Urinary bladder (tissue), 4 donors: ENCODE data around the gene MB. TPM values are rescaled to one million over a fixed set of nuclear protein-coding genes. Genes with fewer than 3 reads are reported as not detected.

Experiments used
- DNase-seq: peaks from one replicate; pipeline ENCODE4 v3.0.0-alpha.2; 2015; ENCODE audit errors: extremely low spot score
- H3K27ac ChIP-seq: one replicate; pipeline ENCODE4 v1.5.1; 2013; ENCODE audit warnings: low read depth, mild to moderate bottlenecking, moderate library complexity
- H3K36me3 ChIP-seq: one replicate; pipeline ENCODE4 v1.6.1; 2013; ENCODE audit warnings: mild to moderate bottlenecking, moderate library complexity; ENCODE audit not compliant: insufficient read depth
- H3K4me1 ChIP-seq: one replicate; pipeline ENCODE4 v1.6.1; 2013; ENCODE audit warnings: mild to moderate bottlenecking, moderate library complexity; ENCODE audit not compliant: insufficient read depth
- H3K4me3 ChIP-seq: one replicate; pipeline ENCODE4 v1.5.1; 2013; ENCODE audit warnings: low read depth, low read length
- WGBS: extraction: QIAGEN DNeasy Blood & Tissue Kit; methylation state at CpG from one replicate; pipeline ENCODE4 v1.1.7; 2013; 5-methylcytosine and 5-hydroxymethylcytosine counted together
- polyA plus RNA-seq: library from polyadenylated mRNA; stranded (reverse); fragments of 200-250 nt; gene quantifications from one replicate; pipeline ENCODE4 v1.2.3, GENCODE V29; 2013
- total RNA-seq: library from RNA; depleted of rRNA; stranded (reverse); fragments of >200 nt; gene quantifications from one replicate; pipeline ENCODE4 v1.2.3, GENCODE V29; 2014
- donor health status: healthy with polysubstance abuse.
- donor health status: healthy.

MB gene
- total and polyA plus RNA-seq, 2 donors: 0.32 to 12.5 TPM

GRCh38 chr22:35591714-35592417 lies 25.3 kb downstream of the MB start:
- H3K4me3 ChIP-seq: no peak overlapping the region
- DNase-seq: no peak
- no peaks in the 10 kb centered on the region for H3K4me1 ChIP-seq
- 88% methylated on average over 14 of the region's 14 CpGs for WGBS
- H3K27ac ChIP-seq: no peak overlapping the region
- H3K36me3 ChIP-seq: no peaks in the 10 kb centered on the region

- WGBS: 78% methylated on average over 13 of the region's 13 CpGs
- no peak overlapping the region for H3K4me3 ChIP-seq
- DNase-seq: no peak
- no peak overlapping the region for H3K27ac ChIP-seq
- H3K4me1 ChIP-seq: no peaks in the 10 kb centered on the region
- H3K36me3 ChIP-seq: no peaks in the 10 kb centered on the region
Observed at GRCh38 chr22:35590634-35591295, 26.4 kb downstream of the MB start.

- Histone ChIP-seq H3K36me3 (no peaks in the 10 kb centered on the region), H3K4me1 (no peaks in the 10 kb centered on the region), H3K27ac (no peak overlapping the region), H3K4me3 (no peak overlapping the region)
- DNase-seq: no peak
- WGBS: 92% methylated on average over 6 of the region's 6 CpGs
Observed at GRCh38 chr22:35589756-35590093, 27.4 kb downstream of the MB start.

GRCh38 chr22:35589071-35589755 lies 27.9 kb downstream of the MB start:
- WGBS: 65% methylated on average over 11 of the region's 11 CpGs
- Histone ChIP-seq H3K36me3 (no peaks in the 10 kb centered on the region), H3K27ac (no peak overlapping the region), H3K4me1 (no peaks in the 10 kb centered on the region), H3K4me3 (no peak overlapping the region)
- no peak for DNase-seq

- WGBS: 72% methylated on average over 5 of the region's 5 CpGs
- Histone ChIP-seq H3K4me3 (no peak overlapping the region), H3K36me3 (no peaks in the 10 kb centered on the region), H3K27ac (no peak overlapping the region), H3K4me1 (no peaks in the 10 kb centered on the region)
- DNase-seq: no peak
Observed at GRCh38 chr22:35587896-35588295, 29.2 kb downstream of the MB start.

- no peaks in the 10 kb centered on the region for H3K4me1 ChIP-seq
- no peak overlapping the region for H3K27ac ChIP-seq
- no peak for DNase-seq
- no peak overlapping the region for H3K4me3 ChIP-seq
- 53% methylated on average over 6 of the region's 6 CpGs for WGBS
- no peaks in the 10 kb centered on the region for H3K36me3 ChIP-seq
Observed at GRCh38 chr22:35587447-35587870, 29.7 kb downstream of the MB start.

GRCh38 chr22:35586771-35587170 lies 30.4 kb downstream of the MB start:
- no peak overlapping the region for H3K4me3 ChIP-seq
- no peaks in the 10 kb centered on the region for H3K4me1 ChIP-seq
- DNase-seq: no peak
- no peak overlapping the region for H3K27ac ChIP-seq
- no peaks in the 10 kb centered on the region for H3K36me3 ChIP-seq

- DNase-seq: no peak
- H3K27ac ChIP-seq: no peak overlapping the region
- WGBS: 30% methylated on average over 13 of the region's 13 CpGs
- no peak overlapping the region for H3K4me3 ChIP-seq
- no peaks in the 10 kb centered on the region for H3K4me1 ChIP-seq
- no peaks in the 10 kb centered on the region for H3K36me3 ChIP-seq
Observed at GRCh38 chr22:35582861-35583670, 34.1 kb downstream of the MB start.

- H3K36me3 ChIP-seq: no peaks in the 10 kb centered on the region
- WGBS: 49% methylated on average over 11 of the region's 11 CpGs
- H3K4me1 ChIP-seq: no peaks in the 10 kb centered on the region
- DNase-seq: no peak
- no peak overlapping the region for H3K27ac ChIP-seq
- H3K4me3 ChIP-seq: no peak overlapping the region
Observed at GRCh38 chr22:35582218-35582860, 34.8 kb downstream of the MB start.

GRCh38 chr22:35581023-35581413 lies 36.1 kb downstream of the MB start:
- no peaks in the 10 kb centered on the region for H3K4me1 ChIP-seq
- H3K27ac ChIP-seq: no peak overlapping the region
- WGBS: 90% methylated on average over 5 of the region's 5 CpGs
- no peak for DNase-seq
- H3K36me3 ChIP-seq: no peaks in the 10 kb centered on the region
- H3K4me3 ChIP-seq: no peak overlapping the region

GRCh38 chr22:35580351-35581022 lies 36.6 kb downstream of the MB start:
- no peak overlapping the region for H3K27ac ChIP-seq
- WGBS: 85% methylated on average over 10 of the region's 10 CpGs
- no peak for DNase-seq

GRCh38 chr22:35578836-35579575 lies 38.1 kb downstream of the MB start:
- no peaks in the 10 kb centered on the region for H3K4me1 ChIP-seq
- 89% methylated on average over 19 of the region's 19 CpGs for WGBS
- no peaks in the 10 kb centered on the region for H3K36me3 ChIP-seq
- DNase-seq: no peak
- no peak overlapping the region for H3K27ac ChIP-seq
- no peak overlapping the region for H3K4me3 ChIP-seq

More at GRCh38 chr22:35580351-35581022, 36.6 kb downstream of the MB start:
- Histone ChIP-seq H3K4me3 (no peak overlapping the region), H3K4me1 (no peaks in the 10 kb centered on the region), H3K36me3 (no peaks in the 10 kb centered on the region)
